K562 (cell line): ENCODE measurements around the gene DHCR7. TPM values are rescaled to one million over a fixed set of nuclear protein-coding genes. Genes with fewer than 3 reads are reported as not detected.

Experiments used
- RBM14 ChIP-seq: fragments of 200-400 bp; formaldehyde crosslinking; IDR thresholded peaks from 2 replicates; pipeline ENCODE4 v1.6.1; 2018; ENCODE audit warnings: low read depth, mild to moderate bottlenecking, low read length, moderate library complexity, borderline replicate concordance; ENCODE audit not compliant: insufficient read depth
- THAP12 ChIP-seq: fragments of 250-450 bp; sonication (Bioruptor Pico); IDR thresholded peaks from 2 replicates; pipeline ENCODE4 v1.9.0; 2021; ENCODE audit warnings: mild to moderate bottlenecking, inconsistent platforms
- polyA plus RNA-seq, 8 experiments: library from polyadenylated mRNA; depleted of rRNA in 4 of 8; stranded (reverse) in 5 of 8; unstranded in 3 of 8; fragments of >200 nt; fragmentation: Nextera tagmentation in 2 of 8; fragmentation: Illumina TruSeq in 1 of 8; extraction: Ambion mirVana in 2 of 8; extraction: Trizol in 1 of 8; gene quantifications; 2 replicates each; pipeline versions ENCODE4 v1.2.1 to v1.2.3, GENCODE V29; 2011 to 2014; ENCODE audit warnings: inconsistent platforms in 1 of 8, missing spikeins in 1 of 8
- total RNA-seq, 7 experiments: library from RNA; depleted of rRNA in 6 of 7; stranded (reverse); fragments of >200 nt in 6 of 7; fragmentation: Illumina TruSeq in 2 of 7; extraction: Trizol in 2 of 7; gene quantifications; 2 replicates each; pipeline versions ENCODE4 v1.2.1 to v1.2.3, GENCODE V29; 2011 to 2021; ENCODE audit warnings: low replicate concordance in 1 of 7
- TF ChIP-seq, protein P1 (sequence below): fragments of 450-650 bp; IDR thresholded peaks from 2 replicates; pipeline ENCODE4 v1.6.1; 2016; ENCODE audit warnings: mild to moderate bottlenecking, moderate library complexity

Gene DHCR7
- total and polyA plus RNA-seq, 9 of the 15 experiments (the other 6 are each of a cell fraction or from before 2014, with no cell fraction given) = 8.4 to 192 (median 82.4) TPM

DNA sequence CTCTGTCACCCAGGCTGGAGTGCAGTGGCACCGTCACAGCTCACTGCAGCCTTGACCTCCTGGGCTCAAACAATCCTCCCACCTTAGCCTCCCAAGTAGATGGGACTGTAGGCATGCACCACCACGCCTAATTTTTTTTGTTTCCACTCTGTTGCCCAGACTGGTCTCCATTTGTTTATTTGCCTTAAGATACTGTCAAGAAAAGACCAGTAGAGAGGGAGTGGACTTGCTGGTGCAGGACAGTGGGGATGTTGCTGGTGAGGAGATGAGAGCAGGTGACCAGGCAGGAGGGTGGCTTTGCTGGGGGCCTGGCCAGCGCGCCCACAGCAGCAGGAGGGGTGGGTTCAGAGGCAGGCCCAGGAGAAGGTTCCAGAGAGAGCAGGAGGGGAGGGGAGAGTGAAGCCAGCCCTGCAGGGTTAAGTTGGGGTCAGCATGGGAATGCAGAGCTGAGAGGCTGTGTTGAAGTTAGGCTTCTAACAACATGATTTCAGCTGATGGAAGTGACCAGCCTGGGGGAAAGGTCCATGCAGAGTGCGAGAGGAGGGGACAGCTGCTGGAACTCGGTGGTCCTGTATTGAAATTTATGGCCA lies 40.6 kb upstream of the DHCR7 start (continued):
- TF ChIP-seq, protein P1, sequence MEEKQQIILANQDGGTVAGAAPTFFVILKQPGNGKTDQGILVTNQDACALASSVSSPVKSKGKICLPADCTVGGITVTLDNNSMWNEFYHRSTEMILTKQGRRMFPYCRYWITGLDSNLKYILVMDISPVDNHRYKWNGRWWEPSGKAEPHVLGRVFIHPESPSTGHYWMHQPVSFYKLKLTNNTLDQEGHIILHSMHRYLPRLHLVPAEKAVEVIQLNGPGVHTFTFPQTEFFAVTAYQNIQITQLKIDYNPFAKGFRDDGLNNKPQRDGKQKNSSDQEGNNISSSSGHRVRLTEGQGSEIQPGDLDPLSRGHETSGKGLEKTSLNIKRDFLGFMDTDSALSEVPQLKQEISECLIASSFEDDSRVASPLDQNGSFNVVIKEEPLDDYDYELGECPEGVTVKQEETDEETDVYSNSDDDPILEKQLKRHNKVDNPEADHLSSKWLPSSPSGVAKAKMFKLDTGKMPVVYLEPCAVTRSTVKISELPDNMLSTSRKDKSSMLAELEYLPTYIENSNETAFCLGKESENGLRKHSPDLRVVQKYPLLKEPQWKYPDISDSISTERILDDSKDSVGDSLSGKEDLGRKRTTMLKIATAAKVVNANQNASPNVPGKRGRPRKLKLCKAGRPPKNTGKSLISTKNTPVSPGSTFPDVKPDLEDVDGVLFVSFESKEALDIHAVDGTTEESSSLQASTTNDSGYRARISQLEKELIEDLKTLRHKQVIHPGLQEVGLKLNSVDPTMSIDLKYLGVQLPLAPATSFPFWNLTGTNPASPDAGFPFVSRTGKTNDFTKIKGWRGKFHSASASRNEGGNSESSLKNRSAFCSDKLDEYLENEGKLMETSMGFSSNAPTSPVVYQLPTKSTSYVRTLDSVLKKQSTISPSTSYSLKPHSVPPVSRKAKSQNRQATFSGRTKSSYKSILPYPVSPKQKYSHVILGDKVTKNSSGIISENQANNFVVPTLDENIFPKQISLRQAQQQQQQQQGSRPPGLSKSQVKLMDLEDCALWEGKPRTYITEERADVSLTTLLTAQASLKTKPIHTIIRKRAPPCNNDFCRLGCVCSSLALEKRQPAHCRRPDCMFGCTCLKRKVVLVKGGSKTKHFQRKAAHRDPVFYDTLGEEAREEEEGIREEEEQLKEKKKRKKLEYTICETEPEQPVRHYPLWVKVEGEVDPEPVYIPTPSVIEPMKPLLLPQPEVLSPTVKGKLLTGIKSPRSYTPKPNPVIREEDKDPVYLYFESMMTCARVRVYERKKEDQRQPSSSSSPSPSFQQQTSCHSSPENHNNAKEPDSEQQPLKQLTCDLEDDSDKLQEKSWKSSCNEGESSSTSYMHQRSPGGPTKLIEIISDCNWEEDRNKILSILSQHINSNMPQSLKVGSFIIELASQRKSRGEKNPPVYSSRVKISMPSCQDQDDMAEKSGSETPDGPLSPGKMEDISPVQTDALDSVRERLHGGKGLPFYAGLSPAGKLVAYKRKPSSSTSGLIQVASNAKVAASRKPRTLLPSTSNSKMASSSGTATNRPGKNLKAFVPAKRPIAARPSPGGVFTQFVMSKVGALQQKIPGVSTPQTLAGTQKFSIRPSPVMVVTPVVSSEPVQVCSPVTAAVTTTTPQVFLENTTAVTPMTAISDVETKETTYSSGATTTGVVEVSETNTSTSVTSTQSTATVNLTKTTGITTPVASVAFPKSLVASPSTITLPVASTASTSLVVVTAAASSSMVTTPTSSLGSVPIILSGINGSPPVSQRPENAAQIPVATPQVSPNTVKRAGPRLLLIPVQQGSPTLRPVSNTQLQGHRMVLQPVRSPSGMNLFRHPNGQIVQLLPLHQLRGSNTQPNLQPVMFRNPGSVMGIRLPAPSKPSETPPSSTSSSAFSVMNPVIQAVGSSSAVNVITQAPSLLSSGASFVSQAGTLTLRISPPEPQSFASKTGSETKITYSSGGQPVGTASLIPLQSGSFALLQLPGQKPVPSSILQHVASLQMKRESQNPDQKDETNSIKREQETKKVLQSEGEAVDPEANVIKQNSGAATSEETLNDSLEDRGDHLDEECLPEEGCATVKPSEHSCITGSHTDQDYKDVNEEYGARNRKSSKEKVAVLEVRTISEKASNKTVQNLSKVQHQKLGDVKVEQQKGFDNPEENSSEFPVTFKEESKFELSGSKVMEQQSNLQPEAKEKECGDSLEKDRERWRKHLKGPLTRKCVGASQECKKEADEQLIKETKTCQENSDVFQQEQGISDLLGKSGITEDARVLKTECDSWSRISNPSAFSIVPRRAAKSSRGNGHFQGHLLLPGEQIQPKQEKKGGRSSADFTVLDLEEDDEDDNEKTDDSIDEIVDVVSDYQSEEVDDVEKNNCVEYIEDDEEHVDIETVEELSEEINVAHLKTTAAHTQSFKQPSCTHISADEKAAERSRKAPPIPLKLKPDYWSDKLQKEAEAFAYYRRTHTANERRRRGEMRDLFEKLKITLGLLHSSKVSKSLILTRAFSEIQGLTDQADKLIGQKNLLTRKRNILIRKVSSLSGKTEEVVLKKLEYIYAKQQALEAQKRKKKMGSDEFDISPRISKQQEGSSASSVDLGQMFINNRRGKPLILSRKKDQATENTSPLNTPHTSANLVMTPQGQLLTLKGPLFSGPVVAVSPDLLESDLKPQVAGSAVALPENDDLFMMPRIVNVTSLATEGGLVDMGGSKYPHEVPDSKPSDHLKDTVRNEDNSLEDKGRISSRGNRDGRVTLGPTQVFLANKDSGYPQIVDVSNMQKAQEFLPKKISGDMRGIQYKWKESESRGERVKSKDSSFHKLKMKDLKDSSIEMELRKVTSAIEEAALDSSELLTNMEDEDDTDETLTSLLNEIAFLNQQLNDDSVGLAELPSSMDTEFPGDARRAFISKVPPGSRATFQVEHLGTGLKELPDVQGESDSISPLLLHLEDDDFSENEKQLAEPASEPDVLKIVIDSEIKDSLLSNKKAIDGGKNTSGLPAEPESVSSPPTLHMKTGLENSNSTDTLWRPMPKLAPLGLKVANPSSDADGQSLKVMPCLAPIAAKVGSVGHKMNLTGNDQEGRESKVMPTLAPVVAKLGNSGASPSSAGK = no peak
- TF ChIP-seq THAP12 (CRISPR knock-in tag) (no peak), RBM14 (no peak)
